KMS-11 (cell line): ENCODE results near the gene TIMM10.

ENCODE experiments used
- H2AFZ ChIP-seq: fragments of 200-600 bp; sonication (generic); 2 replicates; pipeline ENCODE4 v1.6.1; 2016; ENCODE audit warnings: antibody characterized with exemption, mixed run types, low read depth
- H3K27ac ChIP-seq: fragments of 200-600 bp; sonication (generic); 2 replicates; pipeline ENCODE4 v1.6.1; 2016; ENCODE audit warnings: mild to moderate bottlenecking, mixed run types
- H3K27me3 ChIP-seq: fragments of 200-600 bp; sonication (generic); 2 replicates; pipeline ENCODE4 v1.6.1; 2017; ENCODE audit warnings: mild to moderate bottlenecking, low read depth, mixed run types, moderate library complexity; ENCODE audit not compliant: insufficient read depth
- H3K36me3 ChIP-seq: fragments of 200-600 bp; sonication (generic); 2 replicates; pipeline ENCODE4 v1.6.1; 2017; ENCODE audit warnings: mild to moderate bottlenecking, mixed run types; ENCODE audit not compliant: insufficient read depth
- H3K4me1 ChIP-seq: fragments of 200-600 bp; sonication (generic); 2 replicates; pipeline ENCODE4 v1.6.1; 2016; ENCODE audit warnings: mild to moderate bottlenecking, low read depth, mixed run types; ENCODE audit not compliant: poor library complexity, severe bottlenecking
- H3K4me2 ChIP-seq: fragments of 200-600 bp; sonication (generic); 2 replicates; pipeline ENCODE4 v1.7.0; 2016; ENCODE audit warnings: mild to moderate bottlenecking, mixed run types
- H3K4me3 ChIP-seq: fragments of 200-600 bp; sonication (generic); IDR thresholded peaks from 2 replicates; pipeline ENCODE4 v1.6.1; 2017; ENCODE audit warnings: low read depth, low read length, mixed read lengths; ENCODE audit not compliant: insufficient read depth
- H3K79me2 ChIP-seq: fragments of 200-600 bp; sonication (generic); 2 replicates; pipeline ENCODE4 v1.6.1; 2016; ENCODE audit warnings: low read depth, mixed run types; ENCODE audit not compliant: insufficient read depth
- H3K9ac ChIP-seq: fragments of 200-600 bp; sonication (generic); 2 replicates; pipeline ENCODE4 v1.6.1; 2016; ENCODE audit warnings: mild to moderate bottlenecking, mixed run types
- H4K20me1 ChIP-seq: fragments of 200-600 bp; sonication (generic); 2 replicates; pipeline ENCODE4 v1.6.1; 2016; ENCODE audit warnings: mild to moderate bottlenecking, mixed run types; ENCODE audit not compliant: insufficient read depth
- CTCF ChIP-seq: fragments of 200-600 bp; sonication (generic); conservative IDR thresholded peaks from 2 replicates; pipeline ENCODE4 v1.6.1; 2017; ENCODE audit warnings: low read depth, mild to moderate bottlenecking, antibody characterized with exemption, low read length, moderate library complexity, mixed read lengths

TIMM10 gene

GRCh38 chr11:57480409-57481137, 50.0 kb downstream of the TIMM10 start:
- Histone ChIP-seq H3K4me1 (peaks cover 18% of the 10 kb centered on the region), H4K20me1 (no peaks in the 10 kb centered on the region), H3K4me2 (no peak overlapping the region), H3K36me3 (no peaks in the 10 kb centered on the region), H2AFZ (no peak overlapping the region), H3K4me3 (no peak overlapping the region), H3K9ac (no peak overlapping the region), H3K27me3 (no peaks in the 10 kb centered on the region), H3K79me2 (peaks cover under 1% of the 10 kb centered on the region; the same call in 1 of the 2 replicates), H3K27ac (no peak overlapping the region)
- peak; percentile 73 for TF ChIP-seq CTCF

GRCh38 chr11:57479911-57480310, 50.6 kb downstream of the TIMM10 start:
- Histone ChIP-seq H3K27ac (no peak overlapping the region), H3K36me3 (no peaks in the 10 kb centered on the region), H3K27me3 (no peaks in the 10 kb centered on the region), H3K9ac (no peak overlapping the region), H3K79me2 (peaks cover 7% of the 10 kb centered on the region), H3K4me3 (no peak overlapping the region), H2AFZ (no peak overlapping the region), H3K4me2 (no peak overlapping the region), H4K20me1 (no peaks in the 10 kb centered on the region), H3K4me1 (peaks cover 24% of the 10 kb centered on the region)
- TF ChIP-seq CTCF = no peak

- TF ChIP-seq CTCF = no peak
- H3K27me3 ChIP-seq = no peaks in the 10 kb centered on the region
- H3K27ac ChIP-seq = no peak overlapping the region
- H3K4me2 ChIP-seq = no peak overlapping the region
- H3K79me2 ChIP-seq = peaks cover 14% of the 10 kb centered on the region
- H3K9ac ChIP-seq = no peak overlapping the region
- H3K4me3 ChIP-seq = no peak overlapping the region
- H2AFZ ChIP-seq = no peak overlapping the region
- peaks cover 32% of the 10 kb centered on the region for H3K4me1 ChIP-seq
- no peaks in the 10 kb centered on the region for H3K36me3 ChIP-seq
- no peaks in the 10 kb centered on the region for H4K20me1 ChIP-seq
Observed at GRCh38 chr11:57479021-57479663, 51.4 kb downstream of the TIMM10 start.
